Measurements from ENCODE around the gene CYP2U1.

DNA sequence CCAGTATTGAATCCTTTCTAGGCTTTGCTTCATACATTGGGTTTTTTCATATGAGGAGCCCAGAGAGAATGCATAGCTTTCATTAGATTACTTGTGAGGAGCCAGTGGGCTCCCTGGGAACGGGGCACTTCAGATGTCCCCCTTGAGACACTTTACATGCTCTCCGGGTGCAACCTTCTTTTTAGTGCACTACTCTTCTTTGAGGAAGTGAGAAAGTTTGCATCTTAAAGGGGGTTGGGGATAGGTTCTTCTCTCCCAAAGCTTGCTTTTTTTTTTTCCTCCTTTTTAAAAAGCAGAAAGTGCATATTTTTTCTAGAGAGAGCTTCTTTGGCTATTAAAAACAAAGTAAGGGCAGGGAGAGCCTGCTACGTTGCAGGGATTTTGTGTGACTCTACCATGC, 62.6 kb downstream of the CYP2U1 start:
- TF ChIP-seq, protein P1, sequence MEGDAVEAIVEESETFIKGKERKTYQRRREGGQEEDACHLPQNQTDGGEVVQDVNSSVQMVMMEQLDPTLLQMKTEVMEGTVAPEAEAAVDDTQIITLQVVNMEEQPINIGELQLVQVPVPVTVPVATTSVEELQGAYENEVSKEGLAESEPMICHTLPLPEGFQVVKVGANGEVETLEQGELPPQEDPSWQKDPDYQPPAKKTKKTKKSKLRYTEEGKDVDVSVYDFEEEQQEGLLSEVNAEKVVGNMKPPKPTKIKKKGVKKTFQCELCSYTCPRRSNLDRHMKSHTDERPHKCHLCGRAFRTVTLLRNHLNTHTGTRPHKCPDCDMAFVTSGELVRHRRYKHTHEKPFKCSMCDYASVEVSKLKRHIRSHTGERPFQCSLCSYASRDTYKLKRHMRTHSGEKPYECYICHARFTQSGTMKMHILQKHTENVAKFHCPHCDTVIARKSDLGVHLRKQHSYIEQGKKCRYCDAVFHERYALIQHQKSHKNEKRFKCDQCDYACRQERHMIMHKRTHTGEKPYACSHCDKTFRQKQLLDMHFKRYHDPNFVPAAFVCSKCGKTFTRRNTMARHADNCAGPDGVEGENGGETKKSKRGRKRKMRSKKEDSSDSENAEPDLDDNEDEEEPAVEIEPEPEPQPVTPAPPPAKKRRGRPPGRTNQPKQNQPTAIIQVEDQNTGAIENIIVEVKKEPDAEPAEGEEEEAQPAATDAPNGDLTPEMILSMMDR (conservative IDR thresholded peaks at IDR 0.05; ENCODE audit: low read depth, low read length): no peak
- no peak for TF ChIP-seq EZH2 (IDR thresholded peaks at IDR 0.05; ENCODE audit: low read length, unreplicated experiment)
